ENCODE results near the gene TNIP1.

The TNIP1 gene

GRCh38 chr5:151055336-151055735, 25.5 kb downstream of the TNIP1 start:
- no peaks in the 10 kb centered on the region for H3K27me3 ChIP-seq (ENCODE audit: insufficient read depth, low read length)
- peaks cover 24% of the 10 kb centered on the region for H3K4me1 ChIP-seq (ENCODE audit: control insufficient read depth, insufficient read depth, low read length, unreplicated experiment)
- no peak overlapping the region for H3K4me3 ChIP-seq (ENCODE audit: low read depth, low read length)
- H3K36me3 ChIP-seq (ENCODE audit: insufficient read depth, low read length) = no peaks in the 10 kb centered on the region; the same call in 1 of the 2 replicates
- no peaks in the 10 kb centered on the region for H3K79me2 ChIP-seq (ENCODE audit: control insufficient read depth, insufficient read depth, low read length, unreplicated experiment)
- H2AFZ ChIP-seq (ENCODE audit: low read length, unreplicated experiment) = no peak overlapping the region
- no peak overlapping the region for H3K27ac ChIP-seq (ENCODE audit: low read depth, low read length)

- peak overlapping the region; percentile 14; the same call in 1 of the 2 replicates for H3K27ac ChIP-seq (ENCODE audit: low read depth, low read length)
- H3K36me3 ChIP-seq (ENCODE audit: insufficient read depth, low read length) = no peaks in the 10 kb centered on the region; the same call in 1 of the 2 replicates
- H3K27me3 ChIP-seq (ENCODE audit: insufficient read depth, low read length) = no peaks in the 10 kb centered on the region
- no peak overlapping the region for H3K4me3 ChIP-seq (ENCODE audit: low read depth, low read length)
- no peaks in the 10 kb centered on the region for H3K79me2 ChIP-seq (ENCODE audit: control insufficient read depth, insufficient read depth, low read length, unreplicated experiment)
- H3K4me1 ChIP-seq (ENCODE audit: control insufficient read depth, insufficient read depth, low read length, unreplicated experiment) = peaks cover 20% of the 10 kb centered on the region
- no peak overlapping the region for H2AFZ ChIP-seq (ENCODE audit: low read length, unreplicated experiment)
Measured at GRCh38 chr5:151054709-151055108, 26.1 kb downstream of the TNIP1 start.

- Histone ChIP-seq H3K4me3 (ENCODE audit: low read depth, low read length) (no peak overlapping the region), H3K27ac (ENCODE audit: low read depth, low read length) (peak overlapping the region; percentile 14; the same call in 1 of the 2 replicates), H3K36me3 (ENCODE audit: insufficient read depth, low read length) (peaks cover 6% of the 10 kb centered on the region; the same call in 1 of the 2 replicates), H3K27me3 (ENCODE audit: insufficient read depth, low read length) (no peaks in the 10 kb centered on the region), H2AFZ (ENCODE audit: low read length, unreplicated experiment) (no peak overlapping the region), H3K4me1 (ENCODE audit: control insufficient read depth, insufficient read depth, low read length, unreplicated experiment) (peaks cover 20% of the 10 kb centered on the region), H3K79me2 (ENCODE audit: control insufficient read depth, insufficient read depth, low read length, unreplicated experiment) (no peaks in the 10 kb centered on the region)
Measured at GRCh38 chr5:151053796-151054462, 26.9 kb downstream of the TNIP1 start.

GRCh38 chr5:151052836-151053235, 28.0 kb downstream of the TNIP1 start:
- Histone ChIP-seq H3K36me3 (ENCODE audit: insufficient read depth, low read length) (peaks cover 14% of the 10 kb centered on the region), H3K79me2 (ENCODE audit: control insufficient read depth, insufficient read depth, low read length, unreplicated experiment) (no peaks in the 10 kb centered on the region), H3K4me1 (ENCODE audit: control insufficient read depth, insufficient read depth, low read length, unreplicated experiment) (peaks cover 20% of the 10 kb centered on the region), H2AFZ (ENCODE audit: low read length, unreplicated experiment) (no peak overlapping the region), H3K4me3 (ENCODE audit: low read depth, low read length) (no peak overlapping the region), H3K27me3 (ENCODE audit: insufficient read depth, low read length) (no peaks in the 10 kb centered on the region), H3K27ac (ENCODE audit: low read depth, low read length) (no peak overlapping the region)

- peaks cover 20% of the 10 kb centered on the region for H3K4me1 ChIP-seq (ENCODE audit: control insufficient read depth, insufficient read depth, low read length, unreplicated experiment)
- H3K27ac ChIP-seq (ENCODE audit: low read depth, low read length) = no peak overlapping the region
- H3K36me3 ChIP-seq (ENCODE audit: insufficient read depth, low read length) = peaks cover 20% of the 10 kb centered on the region
- H2AFZ ChIP-seq (ENCODE audit: low read length, unreplicated experiment) = no peak overlapping the region
- no peaks in the 10 kb centered on the region for H3K79me2 ChIP-seq (ENCODE audit: control insufficient read depth, insufficient read depth, low read length, unreplicated experiment)
- H3K27me3 ChIP-seq (ENCODE audit: insufficient read depth, low read length) = no peaks in the 10 kb centered on the region
- H3K4me3 ChIP-seq (ENCODE audit: low read depth, low read length) = no peak overlapping the region
Measured at GRCh38 chr5:151051931-151052608, 28.8 kb downstream of the TNIP1 start.

- H3K27me3 ChIP-seq (ENCODE audit: insufficient read depth, low read length) = no peaks in the 10 kb centered on the region
- peaks cover 20% of the 10 kb centered on the region for H3K4me1 ChIP-seq (ENCODE audit: control insufficient read depth, insufficient read depth, low read length, unreplicated experiment)
- H3K36me3 ChIP-seq (ENCODE audit: insufficient read depth, low read length) = peaks cover 25% of the 10 kb centered on the region
- no peak overlapping the region for H2AFZ ChIP-seq (ENCODE audit: low read length, unreplicated experiment)
- no peak overlapping the region for H3K27ac ChIP-seq (ENCODE audit: low read depth, low read length)
- no peak overlapping the region for H3K4me3 ChIP-seq (ENCODE audit: low read depth, low read length)
- no peaks in the 10 kb centered on the region for H3K79me2 ChIP-seq (ENCODE audit: control insufficient read depth, insufficient read depth, low read length, unreplicated experiment)
Measured at GRCh38 chr5:151051066-151051930, 29.5 kb downstream of the TNIP1 start.

- peaks cover 29% of the 10 kb centered on the region for H3K36me3 ChIP-seq (ENCODE audit: insufficient read depth, low read length)
- H3K4me1 ChIP-seq (ENCODE audit: control insufficient read depth, insufficient read depth, low read length, unreplicated experiment) = peaks cover 17% of the 10 kb centered on the region
- no peak overlapping the region for H3K27ac ChIP-seq (ENCODE audit: low read depth, low read length)
- no peak overlapping the region for H3K4me3 ChIP-seq (ENCODE audit: low read depth, low read length)
- H3K79me2 ChIP-seq (ENCODE audit: control insufficient read depth, insufficient read depth, low read length, unreplicated experiment) = no peaks in the 10 kb centered on the region
- no peak overlapping the region for H2AFZ ChIP-seq (ENCODE audit: low read length, unreplicated experiment)
- no peaks in the 10 kb centered on the region for H3K27me3 ChIP-seq (ENCODE audit: insufficient read depth, low read length)
Measured at GRCh38 chr5:151048526-151048925, 32.3 kb downstream of the TNIP1 start.

- Histone ChIP-seq H3K4me1 (ENCODE audit: control insufficient read depth, insufficient read depth, low read length, unreplicated experiment) (peaks cover 17% of the 10 kb centered on the region), H3K27me3 (ENCODE audit: insufficient read depth, low read length) (no peaks in the 10 kb centered on the region), H3K27ac (ENCODE audit: low read depth, low read length) (no peak overlapping the region), H3K36me3 (ENCODE audit: insufficient read depth, low read length) (peaks cover 29% of the 10 kb centered on the region), H2AFZ (ENCODE audit: low read length, unreplicated experiment) (no peak overlapping the region), H3K79me2 (ENCODE audit: control insufficient read depth, insufficient read depth, low read length, unreplicated experiment) (no peaks in the 10 kb centered on the region), H3K4me3 (ENCODE audit: low read depth, low read length) (no peak overlapping the region)
Measured at GRCh38 chr5:151047814-151048425, 32.9 kb downstream of the TNIP1 start.

GRCh38 chr5:151042453-151043093, 38.3 kb downstream of the TNIP1 start:
- H3K4me1 ChIP-seq (ENCODE audit: control insufficient read depth, insufficient read depth, low read length, unreplicated experiment) = peaks cover 33% of the 10 kb centered on the region
- H2AFZ ChIP-seq (ENCODE audit: low read length, unreplicated experiment) = no peak overlapping the region

More at GRCh38 chr5:151042453-151043093, 38.3 kb downstream of the TNIP1 start:
- H3K27ac ChIP-seq (ENCODE audit: low read depth, low read length) = no peak overlapping the region
- H3K79me2 ChIP-seq (ENCODE audit: control insufficient read depth, insufficient read depth, low read length, unreplicated experiment) = no peaks in the 10 kb centered on the region
- H3K36me3 ChIP-seq (ENCODE audit: insufficient read depth, low read length) = peaks cover 22% of the 10 kb centered on the region
- H3K27me3 ChIP-seq (ENCODE audit: insufficient read depth, low read length) = no peaks in the 10 kb centered on the region
- no peak overlapping the region for H3K4me3 ChIP-seq (ENCODE audit: low read depth, low read length)
